HG03108 (cell line): ENCODE data around the gene SLC35A2.
"Not testable (repeated sequence)": the region's sequence is repeated elsewhere in the genome, so short reads cannot be mapped to it uniquely, and the experiment has no call there.

ENCODE experiments used
- ATAC-seq: cut with Tn5 transposase; IDR thresholded peaks from one replicate; pipeline ENCODE4 v1.9.1; 2021; ENCODE audit warnings: moderate library complexity; ENCODE audit not compliant: unreplicated experiment

SLC35A2 gene

GRCh38 chrX:48854121-48854804 lies 57.2 kb downstream of the SLC35A2 start:
- ATAC-seq: not testable (repeated sequence)

GRCh38 chrX:48853494-48853893 lies 58.0 kb downstream of the SLC35A2 start:
- not testable (repeated sequence) for ATAC-seq
